HFF-Myc (cell line): Measurements from ENCODE around the gene C16orf78.
A peak's percentile ranks its signal among the peaks of the same experiment; 100 is the strongest.

ENCODE experiments used
- DNase-seq: peaks from one replicate; pipeline ENCODE4 v3.0.0-alpha.2; 2011; ENCODE audit warnings: low read depth; ENCODE audit errors: extremely low read depth
- H3K4me3 ChIP-seq: replicated peaks from 2 replicates; pipeline ENCODE4 v1.5.1; 2011; ENCODE audit warnings: low read depth, mild to moderate bottlenecking, control low read depth, low read length
- CTCF ChIP-seq: IDR thresholded peaks from 2 replicates; pipeline ENCODE4 v1.5.1; 2012; ENCODE audit warnings: mild to moderate bottlenecking, low read depth, low read length, control low read depth; ENCODE audit errors: missing control alignments

C16orf78 gene

DNA sequence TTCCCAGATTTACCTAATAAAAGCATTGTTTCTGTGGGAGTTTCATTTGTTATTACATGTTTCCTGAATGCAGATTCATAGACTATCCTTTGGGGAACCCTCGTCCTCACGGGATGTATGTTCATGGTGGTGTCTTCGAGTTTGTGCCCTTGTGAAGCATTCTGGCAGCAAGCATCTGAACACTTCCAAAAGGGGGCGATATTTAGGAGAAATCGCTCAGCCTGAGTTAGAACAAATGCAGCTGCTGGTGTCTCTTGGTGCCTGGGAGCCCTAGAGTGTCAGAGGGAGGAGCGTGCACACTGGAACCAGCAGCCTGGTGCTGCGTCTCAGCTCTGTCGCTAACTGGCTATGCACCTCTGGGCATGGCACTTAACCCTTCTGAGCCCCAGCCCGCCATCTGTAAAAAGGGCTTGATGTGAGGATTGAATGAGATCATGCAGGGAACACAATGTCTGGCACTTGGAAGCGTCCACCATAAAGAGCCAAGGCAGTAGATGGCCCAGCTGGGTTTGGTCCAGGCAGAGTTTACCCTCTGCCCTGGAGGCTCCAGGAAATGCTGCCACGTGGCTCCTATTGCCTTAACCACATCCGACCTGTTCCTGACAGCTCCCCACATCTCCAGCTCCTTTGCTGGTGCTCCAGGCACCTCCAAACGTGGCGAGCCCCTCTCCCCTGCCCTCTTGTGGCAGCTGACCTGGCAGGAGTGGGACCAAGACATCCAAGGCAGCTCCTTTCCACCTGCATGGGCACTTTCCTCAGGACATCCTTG is 25.0 kb upstream of the C16orf78 start:
- DNase-seq, result no peak
- no peak overlapping the region for H3K4me3 ChIP-seq
- no peak for TF ChIP-seq CTCF

- no peak for TF ChIP-seq CTCF
- H3K4me3 ChIP-seq, result no peak overlapping the region
- DNase-seq, result no peak
These were observed 24.0 kb upstream of the C16orf78 start for GRCh38 chr16:49349446-49350168.

DNA sequence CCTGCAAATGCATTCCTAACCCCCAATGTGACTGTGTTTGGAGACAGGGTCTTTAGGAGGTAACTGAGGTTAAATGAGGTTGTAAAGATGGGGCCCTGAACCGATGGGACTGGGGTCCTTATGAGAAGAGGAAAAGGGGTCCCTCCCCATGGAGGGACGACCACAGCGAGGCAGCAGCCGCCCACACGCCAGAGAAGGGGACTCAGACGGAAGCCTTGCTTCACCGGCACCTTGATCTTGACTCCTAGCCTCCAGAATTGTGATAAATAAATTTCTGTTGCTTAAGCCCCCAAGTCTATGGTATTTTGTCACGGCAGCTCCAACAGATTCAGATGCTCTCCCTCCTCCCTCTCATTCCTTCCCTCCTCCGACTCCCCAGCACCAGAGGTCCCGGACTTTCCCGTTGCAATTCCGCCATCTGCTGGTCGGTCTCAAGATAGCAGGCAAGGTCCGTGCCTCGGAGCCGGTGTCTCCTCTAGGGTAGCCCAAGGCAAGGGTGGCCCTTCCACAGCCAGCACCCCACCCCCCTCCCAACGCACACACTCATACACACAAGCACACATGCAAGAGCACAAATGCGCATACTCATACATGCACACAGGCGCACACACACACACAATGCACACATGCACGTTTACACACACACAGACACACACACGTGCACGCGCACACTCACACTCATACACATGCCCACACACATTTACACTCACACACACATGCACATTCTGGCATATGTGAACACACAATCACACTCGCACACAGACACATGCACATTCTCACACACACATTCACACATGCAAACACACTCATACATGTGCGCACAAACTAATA is 23.1 kb upstream of the C16orf78 start:
- DNase-seq, result peak; percentile 11
- no peak overlapping the region for H3K4me3 ChIP-seq
- TF ChIP-seq CTCF, result peak; percentile 80

GRCh38 chr16:49351096-49351487 is 22.5 kb upstream of the C16orf78 start:
- no peak for DNase-seq
- no peak for TF ChIP-seq CTCF
- H3K4me3 ChIP-seq, result no peak overlapping the region

DNA sequence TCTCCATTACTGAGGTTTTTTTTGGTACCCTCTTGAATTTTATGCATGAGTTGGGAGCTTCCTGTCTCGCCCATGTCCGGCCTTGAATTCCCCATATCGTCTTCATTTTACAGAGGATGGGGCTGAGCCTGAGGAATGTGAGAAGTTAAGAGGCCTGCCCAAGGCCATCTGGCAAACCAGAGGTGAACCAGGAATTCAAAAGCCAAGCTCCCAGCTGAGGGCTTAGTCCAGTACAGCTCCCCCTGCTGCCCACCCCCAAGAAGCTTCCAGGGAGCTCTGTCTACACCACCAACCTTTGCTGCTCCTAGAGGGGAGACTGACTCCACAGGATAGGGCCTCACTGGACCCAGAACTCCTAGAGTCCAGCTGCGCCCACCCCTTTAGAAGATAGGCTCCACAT is 20.7 kb upstream of the C16orf78 start:
- H3K4me3 ChIP-seq, result no peak overlapping the region
- TF ChIP-seq CTCF, result peak; percentile 40
- DNase-seq, result no peak

- no peak overlapping the region for H3K4me3 ChIP-seq
- TF ChIP-seq CTCF, result no peak
- no peak for DNase-seq
These were observed 19.9 kb upstream of the C16orf78 start for GRCh38 chr16:49353680-49354079.
